Measurements from ENCODE around the gene CSMD2.

Gene CSMD2

DNA sequence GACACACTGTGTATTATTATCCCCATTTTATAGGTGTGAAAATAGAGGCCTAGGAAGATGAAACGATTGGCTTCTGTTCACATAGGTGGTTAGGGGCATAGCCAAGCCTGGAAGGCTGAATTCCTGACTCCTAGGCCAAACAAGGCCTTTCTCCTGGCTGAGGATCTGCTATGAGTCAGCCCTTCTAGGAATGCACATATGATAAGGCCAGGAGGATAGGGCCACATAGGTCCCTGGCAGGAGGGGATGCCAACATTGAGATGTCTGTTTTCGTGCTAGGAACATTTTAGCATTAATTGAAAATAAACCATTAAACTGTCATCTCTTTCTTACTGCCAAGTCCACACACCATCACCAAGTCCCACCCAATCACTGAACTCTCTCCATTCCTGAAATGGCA, 9.2 kb downstream of the CSMD2 start:
- no peak for DNase-seq (ENCODE audit: extremely low read depth, low read depth)
- TF ChIP-seq, protein P1, sequence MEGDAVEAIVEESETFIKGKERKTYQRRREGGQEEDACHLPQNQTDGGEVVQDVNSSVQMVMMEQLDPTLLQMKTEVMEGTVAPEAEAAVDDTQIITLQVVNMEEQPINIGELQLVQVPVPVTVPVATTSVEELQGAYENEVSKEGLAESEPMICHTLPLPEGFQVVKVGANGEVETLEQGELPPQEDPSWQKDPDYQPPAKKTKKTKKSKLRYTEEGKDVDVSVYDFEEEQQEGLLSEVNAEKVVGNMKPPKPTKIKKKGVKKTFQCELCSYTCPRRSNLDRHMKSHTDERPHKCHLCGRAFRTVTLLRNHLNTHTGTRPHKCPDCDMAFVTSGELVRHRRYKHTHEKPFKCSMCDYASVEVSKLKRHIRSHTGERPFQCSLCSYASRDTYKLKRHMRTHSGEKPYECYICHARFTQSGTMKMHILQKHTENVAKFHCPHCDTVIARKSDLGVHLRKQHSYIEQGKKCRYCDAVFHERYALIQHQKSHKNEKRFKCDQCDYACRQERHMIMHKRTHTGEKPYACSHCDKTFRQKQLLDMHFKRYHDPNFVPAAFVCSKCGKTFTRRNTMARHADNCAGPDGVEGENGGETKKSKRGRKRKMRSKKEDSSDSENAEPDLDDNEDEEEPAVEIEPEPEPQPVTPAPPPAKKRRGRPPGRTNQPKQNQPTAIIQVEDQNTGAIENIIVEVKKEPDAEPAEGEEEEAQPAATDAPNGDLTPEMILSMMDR (IDR thresholded peaks at IDR 0.05; ENCODE audit: low read depth, low read length): no peak

DNA sequence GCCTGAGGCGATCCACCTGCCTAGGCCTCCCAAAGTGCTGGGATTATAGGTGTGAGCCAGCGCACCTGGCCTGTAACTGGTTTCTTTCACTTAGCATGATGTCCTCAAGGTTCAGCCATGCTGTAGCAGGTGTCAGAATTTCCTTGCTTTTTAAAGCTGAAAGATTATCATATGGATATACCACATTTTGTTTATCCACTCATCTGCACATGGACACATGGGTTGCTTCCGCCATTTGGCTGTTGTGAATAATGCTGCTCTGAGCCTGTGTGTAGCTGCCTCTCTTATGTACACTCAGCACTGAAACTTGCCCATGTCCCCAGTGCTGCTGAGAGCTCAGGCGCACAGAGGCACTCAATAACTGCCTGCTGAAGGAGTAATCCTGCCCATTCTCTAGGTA, 11.8 kb downstream of the CSMD2 start:
- no peak for DNase-seq (ENCODE audit: extremely low read depth, low read depth)
- TF ChIP-seq, protein P1 (IDR thresholded peaks at IDR 0.05; ENCODE audit: low read depth, low read length): no peak

DNA sequence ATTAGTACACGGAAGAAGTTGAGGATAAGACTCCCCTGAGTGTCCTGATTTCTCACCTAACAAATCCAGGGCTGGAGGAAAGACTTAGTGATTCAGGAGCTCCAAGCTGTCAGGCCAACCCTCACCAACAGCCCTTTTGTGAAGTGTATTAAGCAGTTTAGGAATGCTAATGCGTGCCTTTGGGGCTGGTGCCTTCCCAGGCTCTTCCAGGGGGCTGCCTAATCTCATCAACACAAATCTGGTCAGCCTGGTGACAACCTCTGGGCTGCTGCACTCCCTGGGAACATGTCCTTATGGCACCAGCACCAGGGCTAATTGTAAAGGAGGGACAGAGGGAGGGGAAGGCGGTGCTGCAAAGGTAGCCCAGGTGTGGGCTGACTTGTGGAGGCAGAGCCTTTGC, 15.5 kb downstream of the CSMD2 start:
- DNase-seq (ENCODE audit: extremely low read depth, low read depth): no peak
- TF ChIP-seq, protein P1 (IDR thresholded peaks at IDR 0.05; ENCODE audit: low read depth, low read length): no peak

DNA sequence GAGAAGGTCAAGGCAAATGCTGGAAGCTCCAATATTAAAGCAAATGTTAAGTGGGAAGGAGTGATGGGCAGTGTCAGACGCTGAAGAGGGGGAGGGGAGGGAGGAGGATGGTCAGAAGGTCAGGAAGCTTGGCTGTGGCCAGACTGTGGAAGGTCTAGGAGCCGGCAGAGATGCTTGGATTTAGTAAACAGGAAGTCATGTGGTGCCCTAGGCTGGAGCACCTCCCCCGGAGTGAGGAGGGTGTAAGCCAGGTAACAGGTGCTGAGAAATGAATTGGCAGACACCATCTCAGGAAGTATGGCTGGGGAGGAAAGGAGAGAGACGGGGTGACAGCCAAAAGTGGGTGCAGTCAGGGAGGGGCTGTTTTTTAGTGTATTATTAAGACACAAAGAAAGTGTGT, 17.7 kb downstream of the CSMD2 start:
- DNase-seq (ENCODE audit: extremely low read depth, low read depth): no peak
- TF ChIP-seq, protein P1 (IDR thresholded peaks at IDR 0.05; ENCODE audit: low read depth, low read length): no peak

DNA sequence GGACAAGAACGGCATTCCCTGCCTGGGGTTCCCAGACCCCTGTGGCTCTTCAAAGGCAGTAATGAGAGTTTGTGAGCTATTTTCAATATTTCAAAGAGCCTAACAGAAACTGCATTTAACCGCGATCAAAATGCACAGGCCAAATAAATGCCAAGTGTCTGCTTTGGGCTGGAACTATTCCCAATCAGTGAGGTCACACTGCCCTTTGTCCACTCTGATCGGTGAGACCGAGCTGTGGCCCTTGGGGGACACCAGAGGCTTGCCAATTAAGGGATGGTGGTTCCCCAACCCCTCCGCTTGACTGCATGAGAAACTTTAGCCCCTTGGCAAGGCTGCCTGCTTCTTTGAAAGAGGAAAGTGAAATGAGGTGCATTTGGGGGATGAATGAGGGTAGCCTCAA, 20.3 kb downstream of the CSMD2 start:
- no peak for DNase-seq (ENCODE audit: extremely low read depth, low read depth)
- TF ChIP-seq, protein P1 (IDR thresholded peaks at IDR 0.05; ENCODE audit: low read depth, low read length): no peak

DNA sequence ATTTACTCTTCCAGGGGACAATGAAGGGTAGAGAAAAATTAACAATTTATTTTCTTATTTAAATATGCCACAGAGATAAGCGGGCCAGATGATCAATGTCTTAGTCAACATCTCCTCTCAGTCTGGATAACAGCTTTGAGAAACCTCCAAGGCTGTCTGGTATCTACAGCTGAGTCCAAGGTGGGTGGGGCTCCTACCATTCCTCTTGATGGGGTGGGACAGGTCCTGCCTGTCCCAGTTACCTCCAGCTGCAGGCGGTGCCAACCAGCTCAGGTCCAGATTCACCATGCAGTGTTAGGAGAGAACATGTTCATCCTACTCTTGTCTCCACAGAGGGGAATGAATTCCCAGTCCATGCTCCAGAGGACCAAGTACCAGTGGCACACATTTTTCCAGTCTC, 21.1 kb downstream of the CSMD2 start:
- DNase-seq (ENCODE audit: extremely low read depth, low read depth): no peak
- TF ChIP-seq, protein P1 (IDR thresholded peaks at IDR 0.05; ENCODE audit: low read depth, low read length): no peak

DNA sequence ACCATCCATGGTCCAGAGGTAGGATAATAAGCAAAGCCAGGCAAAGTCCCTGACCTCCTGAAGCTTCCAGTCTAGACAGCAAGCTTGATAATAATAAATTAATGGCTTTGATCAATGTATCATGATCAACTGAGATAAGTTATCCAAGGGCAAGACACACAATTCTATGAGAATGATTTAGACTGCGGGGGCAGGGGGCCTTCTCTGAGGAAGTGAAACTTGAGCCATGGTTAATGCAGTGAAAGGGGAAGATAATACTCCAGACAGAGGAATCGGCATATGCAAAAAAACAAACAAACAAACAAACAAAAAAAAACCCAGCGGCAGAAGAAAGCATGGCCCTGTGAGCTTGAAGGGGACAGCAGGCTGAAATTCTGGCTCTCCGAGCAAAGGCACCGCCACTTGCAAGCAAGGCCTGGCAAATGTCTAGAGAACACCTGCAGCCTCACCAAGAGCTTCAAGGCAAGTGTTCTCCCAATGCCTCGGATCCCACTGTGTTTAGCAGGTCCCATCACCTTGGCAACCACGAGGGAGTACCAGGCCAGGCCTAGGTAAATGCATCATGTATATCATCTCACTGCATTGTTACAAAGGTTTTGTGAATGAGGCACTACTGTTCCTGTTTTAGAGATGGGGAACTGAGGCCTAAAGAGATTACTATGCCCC, 24.9 kb downstream of the CSMD2 start:
- TF ChIP-seq, protein P1 (IDR thresholded peaks at IDR 0.05; ENCODE audit: low read depth, low read length): no peak
- no peak for DNase-seq (ENCODE audit: extremely low read depth, low read depth)

Data from AG09319 (cell line).